Stomach (tissue), 9 donors: ENCODE measurements around the gene PDIA5. TPM values are rescaled to one million over a fixed set of nuclear protein-coding genes. Genes with fewer than 3 reads are reported as not detected.
A peak's percentile ranks its signal among the peaks of the same experiment; 100 is the strongest.

ENCODE experiments used
- DNase-seq, 2 donors: peaks; one replicate each; pipeline versions ENCODE4 v3.0.0 to v3.0.0-alpha.2; 2013 to 2019
- H3K27ac ChIP-seq, 5 donors: fragments of 200-600 bp in 4 of 5; sonication (generic) in 4 of 5; one replicate each; pipeline ENCODE4 v1.5.1; 2013 to 2019; ENCODE audit warnings: mild to moderate bottlenecking in 1 of 5, moderate library complexity in 1 of 5
- H3K27me3 ChIP-seq, 3 donors: fragments of 200-600 bp; sonication (generic); one replicate each; pipeline ENCODE4 v1.5.1; 2017 to 2019; ENCODE audit warnings: mixed run types in 1 of 3
- H3K36me3 ChIP-seq, 4 donors: fragments of 200-600 bp; sonication (generic); 1 replicate in 3 of 4; 2 replicates in 1 of 4; pipeline ENCODE4 v1.5.1; 2016 to 2019
- H3K4me1 ChIP-seq, 4 donors: fragments of 200-600 bp; sonication (generic); one replicate each; pipeline ENCODE4 v1.5.1; 2016 to 2019
- H3K4me3 ChIP-seq, 4 donors: fragments of 200-600 bp; sonication (generic) in 3 of 4; one replicate each; pipeline ENCODE4 v1.5.1; 2016 to 2019; ENCODE audit warnings: mild to moderate bottlenecking in 1 of 4
- H3K9me3 ChIP-seq, 4 donors: fragments of 200-600 bp; sonication (generic); one replicate each; pipeline ENCODE4 v1.5.1; 2016 to 2019
- EP300 ChIP-seq: sonication (generic); formaldehyde crosslinking; IDR thresholded peaks from one replicate; pipeline ENCODE4 v1.6.1; 2017; ENCODE audit warnings: antibody characterized with exemption
- POLR2A ChIP-seq, 4 donors: fragments of 450-650 bp; IDR thresholded peaks; one replicate each; pipeline ENCODE4 v1.6.1; 2016; ENCODE audit warnings: antibody characterized with exemption in 4 of 4, control low read depth in 2 of 4, mild to moderate bottlenecking in 1 of 4, moderate library complexity in 1 of 4
- POLR2AphosphoS5 ChIP-seq, 3 donors: sonication (generic); formaldehyde crosslinking; IDR thresholded peaks; one replicate each; pipeline ENCODE4 v1.6.1; 2016; ENCODE audit warnings: antibody characterized with exemption in 3 of 3
- WGBS, 5 donors: extraction: QIAGEN DNeasy Blood & Tissue Kit in 3 of 5; methylation state at CpG; one replicate each; pipeline versions ENCODE4 v1.1.5 to v1.1.7; 2013 to 2018; 5-methylcytosine and 5-hydroxymethylcytosine counted together
- intact Hi-C: fragments of 100-400 bp; cut with DNase I; formaldehyde crosslinking; loops from one replicate; pipeline ENCODE4 v1.15.1; 2023; ENCODE audit warnings: low total_unique reads
- polyA plus RNA-seq, 3 donors: library from polyadenylated mRNA; stranded (reverse); fragments of 200-250 nt; gene quantifications; one replicate each; pipeline ENCODE4 v1.2.3, GENCODE V29; 2013
- total RNA-seq, 5 donors: library from RNA; depleted of rRNA; stranded (reverse); fragments of >200 nt; gene quantifications; one replicate each; pipeline versions ENCODE4 v1.1.0 to v1.2.3, GENCODE V29; 2014 to 2016
- TF ChIP-seq, protein P1 (sequence below), 7 experiments: fragments of 450-650 bp in 4 of 7; fragments of 200-600 bp in 3 of 7; sonication (generic) in 3 of 7; IDR thresholded peaks; one replicate each; pipeline ENCODE4 v1.5.1; 2016 to 2019; ENCODE audit warnings: antibody characterized with exemption in 7 of 7, control low read depth in 2 of 7, mild to moderate bottlenecking in 1 of 7
- donor health status: healthy with polysubstance abuse.
- donor health status: Bipolar disorder and iron deficiency.
- donor health status: healthy.

Gene PDIA5
- total and polyA plus RNA-seq, 8 donors, result 13.9 to 75.3 (median 35.0) TPM

DNA sequence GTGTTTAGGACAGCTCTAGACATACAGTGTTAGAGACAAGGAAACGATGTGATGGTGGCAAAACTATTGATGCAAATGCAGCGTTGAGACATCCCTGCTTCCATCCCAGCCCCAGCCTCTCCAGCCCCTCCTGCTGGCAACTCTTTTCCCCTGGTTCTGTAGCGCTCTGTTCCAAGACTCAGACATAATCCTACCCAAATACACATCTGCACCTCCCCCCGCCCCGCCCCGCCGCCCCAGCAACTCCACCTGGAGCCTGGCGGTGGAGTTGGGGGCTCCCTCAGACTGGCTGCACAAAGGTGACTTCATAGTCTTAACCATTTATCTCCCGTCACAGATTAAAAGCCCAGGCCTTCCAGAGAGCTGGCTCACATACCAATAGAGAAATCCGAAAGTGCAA lies 127.7 kb downstream of the PDIA5 start:
- 17 to 28% (median 24%) methylated on average over 10 of the region's 10 CpGs for WGBS, 5 donors
- TF ChIP-seq, protein P1, sequence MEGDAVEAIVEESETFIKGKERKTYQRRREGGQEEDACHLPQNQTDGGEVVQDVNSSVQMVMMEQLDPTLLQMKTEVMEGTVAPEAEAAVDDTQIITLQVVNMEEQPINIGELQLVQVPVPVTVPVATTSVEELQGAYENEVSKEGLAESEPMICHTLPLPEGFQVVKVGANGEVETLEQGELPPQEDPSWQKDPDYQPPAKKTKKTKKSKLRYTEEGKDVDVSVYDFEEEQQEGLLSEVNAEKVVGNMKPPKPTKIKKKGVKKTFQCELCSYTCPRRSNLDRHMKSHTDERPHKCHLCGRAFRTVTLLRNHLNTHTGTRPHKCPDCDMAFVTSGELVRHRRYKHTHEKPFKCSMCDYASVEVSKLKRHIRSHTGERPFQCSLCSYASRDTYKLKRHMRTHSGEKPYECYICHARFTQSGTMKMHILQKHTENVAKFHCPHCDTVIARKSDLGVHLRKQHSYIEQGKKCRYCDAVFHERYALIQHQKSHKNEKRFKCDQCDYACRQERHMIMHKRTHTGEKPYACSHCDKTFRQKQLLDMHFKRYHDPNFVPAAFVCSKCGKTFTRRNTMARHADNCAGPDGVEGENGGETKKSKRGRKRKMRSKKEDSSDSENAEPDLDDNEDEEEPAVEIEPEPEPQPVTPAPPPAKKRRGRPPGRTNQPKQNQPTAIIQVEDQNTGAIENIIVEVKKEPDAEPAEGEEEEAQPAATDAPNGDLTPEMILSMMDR (IDR thresholded peaks at IDR 0.05), result peak in 4 of 7 experiments; percentile 33 to 43 (median 38)
- TF ChIP-seq POLR2A (IDR thresholded peaks at IDR 0.05), result no peak
- H3K9me3 ChIP-seq, result no peaks in the 10 kb centered on the region
- H3K4me1 ChIP-seq, result no peaks in the 10 kb centered on the region
- H3K27ac ChIP-seq, result no peak overlapping the region
- intact Hi-C loops, result no loop called here
- peak; percentile 51 to 56 for DNase-seq
- H3K4me3 ChIP-seq, result no peak overlapping the region
- H3K27me3 ChIP-seq, result no peaks in the 10 kb centered on the region
- no peaks in the 10 kb centered on the region for H3K36me3 ChIP-seq

DNA sequence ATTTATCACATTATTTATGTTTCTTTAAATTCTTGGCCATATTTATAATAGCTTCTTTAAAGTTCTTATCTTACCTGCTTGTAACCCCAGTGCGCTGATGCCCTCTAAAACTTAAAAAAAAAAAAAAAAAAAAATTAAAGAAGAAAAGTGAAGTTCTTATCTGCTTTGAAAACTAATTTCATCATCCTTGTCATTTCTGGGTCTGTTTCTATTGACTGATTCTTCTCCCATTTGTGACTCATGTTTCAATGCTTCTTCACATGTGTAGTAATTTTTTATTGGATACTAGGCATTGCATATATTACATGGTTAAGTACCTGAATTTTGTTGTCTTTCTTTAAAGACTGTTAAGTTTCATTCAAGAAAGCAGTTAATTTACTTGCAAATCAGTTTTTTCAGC lies 131.5 kb downstream of the PDIA5 start:
- H3K9me3 ChIP-seq, result no peaks in the 10 kb centered on the region
- 95 to 98% (median 97%) methylated on average over 1 of the region's 1 CpG for WGBS, 5 donors
- intact Hi-C loops, result no loop called here

DNA sequence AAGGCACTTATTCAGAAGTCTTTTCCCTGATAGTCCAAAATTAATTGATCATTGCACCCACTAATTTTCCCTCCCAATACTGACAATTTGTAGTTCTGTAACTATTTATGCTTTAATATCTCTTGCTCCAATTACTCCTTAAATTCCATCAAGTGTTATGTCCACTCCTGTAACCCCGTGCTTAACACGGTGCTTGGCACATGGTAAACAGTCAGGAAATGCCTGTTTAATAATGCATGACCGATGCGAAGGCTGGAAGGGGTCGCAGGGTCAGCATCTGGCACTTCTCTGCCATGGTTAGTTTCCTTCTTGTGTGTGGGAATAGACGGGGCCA lies 134.4 kb downstream of the PDIA5 start:
- no peaks in the 10 kb centered on the region for H3K27me3 ChIP-seq
- peak overlapping the region; percentile 80 to 97 (median 84) for H3K4me3 ChIP-seq
- intact Hi-C loops, result no loop called here
- H3K4me1 ChIP-seq, result peaks cover 0 to 31% (median 21%) of the 10 kb centered on the region in 4 donors
- peak overlapping the region; percentile 26 to 96 (median 91) for H3K27ac ChIP-seq
- no peak for DNase-seq
- H3K9me3 ChIP-seq, result no peaks in the 10 kb centered on the region
- H3K36me3 ChIP-seq, result no peaks in the 10 kb centered on the region
- WGBS, 5 donors, result 1 to 6% (median 2%) methylated on average over 6 of the region's 6 CpGs
- TF ChIP-seq POLR2AphosphoS5 (IDR thresholded peaks at IDR 0.05), result no peak
- no peak for TF ChIP-seq POLR2A (IDR thresholded peaks at IDR 0.05)
- no peak for TF ChIP-seq EP300
- TF ChIP-seq, protein P1 (IDR thresholded peaks at IDR 0.05), result no peak

More for the DNA sequence above, 131.5 kb downstream of the PDIA5 start:
- no peak for DNase-seq
- H3K27ac ChIP-seq, result no peak overlapping the region
- TF ChIP-seq POLR2AphosphoS5 (IDR thresholded peaks at IDR 0.05), result no peak
- no peak for TF ChIP-seq POLR2A (IDR thresholded peaks at IDR 0.05)
- TF ChIP-seq EP300, result no peak
- TF ChIP-seq, protein P1 (IDR thresholded peaks at IDR 0.05), result no peak
- H3K4me1 ChIP-seq, result peaks cover 0 to 21% (median 17%) of the 10 kb centered on the region in 4 donors
- no peaks in the 10 kb centered on the region for H3K36me3 ChIP-seq
- H3K27me3 ChIP-seq, result no peaks in the 10 kb centered on the region
- no peak overlapping the region for H3K4me3 ChIP-seq

DNA sequence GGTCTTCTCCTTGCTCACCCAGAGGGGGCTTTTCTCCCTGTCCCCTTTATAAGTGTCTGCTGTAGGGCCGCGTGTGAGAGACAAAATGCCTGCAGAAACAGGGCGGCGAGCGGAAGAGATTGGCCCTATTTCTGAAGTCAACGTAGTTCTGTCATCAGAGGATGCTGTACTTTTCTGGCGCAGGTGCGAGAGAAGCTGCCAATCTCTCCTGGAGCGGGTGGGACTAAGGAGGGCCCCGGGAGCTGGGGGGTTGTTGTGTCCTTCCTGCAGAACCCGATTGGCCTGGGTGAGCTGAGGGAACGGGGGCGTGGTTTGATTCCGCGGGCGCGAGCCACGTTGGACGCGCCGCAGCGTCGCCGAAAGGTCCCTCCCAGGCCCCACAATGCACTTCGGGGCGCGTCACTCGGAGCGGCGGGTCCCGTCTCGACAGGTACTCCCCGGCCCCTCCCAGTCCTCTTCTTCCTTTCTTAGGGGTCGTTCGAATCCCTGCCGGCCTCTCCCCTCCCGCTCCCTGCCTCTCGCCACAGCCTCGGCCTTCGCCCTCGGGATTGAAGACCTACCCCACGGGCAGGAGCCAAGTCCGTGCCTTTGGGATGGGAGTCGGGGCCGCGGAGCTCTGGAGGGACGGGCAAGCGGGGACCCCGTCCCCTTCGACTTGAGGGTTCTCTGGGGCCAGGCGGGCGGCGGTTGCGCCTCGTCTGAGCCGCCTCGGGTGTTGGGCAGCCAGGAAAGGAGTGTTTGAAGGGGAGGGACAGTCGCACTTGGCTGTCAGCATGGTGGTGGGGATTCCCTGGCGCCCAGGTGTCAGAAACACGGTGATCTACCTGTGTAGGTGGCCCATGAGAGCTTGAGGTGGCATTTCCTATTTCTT lies 135.0 kb downstream of the PDIA5 start, which contains the start of gene SEC22A:
Gene SEC22A (plus strand): TSS at position 387 of the 871 bp plus-strand sequence. CDS start 7,275 bp downstream, outside the sequence.
- DNase-seq, result peak; percentile 95 to 99
- Histone ChIP-seq H3K4me1 (peaks cover 0 to 31% (median 21%) of the 10 kb centered on the region in 4 donors), H3K27ac (peak within 1 kb of the TSS; percentile 81 to 96 (median 91)), H3K4me3 (peak within 1 kb of the TSS; percentile 80 to 97 (median 84)), H3K27me3 (no peaks in the 10 kb centered on the region), H3K9me3 (no peaks in the 10 kb centered on the region), H3K36me3 (no peaks in the 10 kb centered on the region)
- TF ChIP-seq POLR2AphosphoS5 (IDR thresholded peaks at IDR 0.05) (peak; percentile 68 to 87 (median 85)), POLR2A (IDR thresholded peaks at IDR 0.05) (peak in 1 of 4 donors; percentile 35), EP300 (no peak)
- intact Hi-C loops, result no loop called here
- WGBS, 5 donors, result 0 to 1% (median 0%) methylated on average over 33 to 60 of the region's 60 CpGs
